A673 (cell line): ENCODE measurements around the gene PCDHGB5. TPM values are rescaled to one million over a fixed set of nuclear protein-coding genes. Genes with fewer than 3 reads are reported as not detected.

Experiments used
- BruUV-seq: library from RNA; stranded (reverse); fragments of 400-500 nt; replicated peaks from 2 replicates; lab custom pipeline; 2021; lab: Mats Ljungman, UMichigan
- CTCF ChIA-PET: fragments of 300-600 bp; sonication (Branson Sonifier 250); formaldehyde crosslinking; loops from one replicate; lab custom pipeline; 2022; ENCODE audit warnings: antibody characterized with exemption; lab: Charles Lee
- POLR2A ChIA-PET: fragments of 300-600 bp; sonication (Branson Sonifier 250); formaldehyde crosslinking; loops from one replicate; lab custom pipeline; 2022; ENCODE audit warnings: antibody characterized with exemption; ENCODE audit not compliant: low non-redundant PET; lab: Charles Lee
- DNase-seq: peaks from one replicate; pipeline ENCODE4 v3.0.0-alpha.2; 2015; ENCODE audit warnings: low spot score
- H3K27ac ChIP-seq: fragments of 200-600 bp; sonication (generic); 2 replicates; pipeline ENCODE4 v1.5.1; 2016; ENCODE audit warnings: mixed run types, low read depth, mild to moderate bottlenecking, mixed read lengths, antibody characterized with exemption, low read length; ENCODE audit not compliant: poor library complexity, severe bottlenecking
- H3K27me3 ChIP-seq: fragments of 200-600 bp; sonication (generic); replicated peaks from 2 replicates; pipeline ENCODE4 v1.6.1; 2017; ENCODE audit warnings: mixed run types, low read depth, mild to moderate bottlenecking, mixed read lengths, antibody characterized with exemption, low read length; ENCODE audit not compliant: insufficient read depth, poor library complexity
- H3K36me3 ChIP-seq: fragments of 200-600 bp; sonication (generic); 2 replicates; pipeline ENCODE4 v1.6.1; 2016; ENCODE audit warnings: mixed run types, mild to moderate bottlenecking, mixed read lengths, antibody characterized with exemption, low read length; ENCODE audit not compliant: insufficient read depth, poor library complexity, severe bottlenecking
- H3K4me1 ChIP-seq: fragments of 200-600 bp; sonication (generic); 2 replicates; pipeline ENCODE4 v1.6.1; 2017; ENCODE audit warnings: mixed run types, mild to moderate bottlenecking, mixed read lengths, antibody characterized with exemption, low read length; ENCODE audit not compliant: insufficient read depth, poor library complexity, severe bottlenecking
- H3K4me3 ChIP-seq: fragments of 200-600 bp; sonication (generic); 2 replicates; pipeline ENCODE4 v1.5.1; 2016; ENCODE audit warnings: low read depth, mixed run types, mild to moderate bottlenecking, mixed read lengths, low read length; ENCODE audit not compliant: poor library complexity, severe bottlenecking
- H3K9me3 ChIP-seq: fragments of 200-600 bp; sonication (generic); 2 replicates; pipeline ENCODE4 v1.6.1; 2016; ENCODE audit warnings: mixed run types, low read depth, mild to moderate bottlenecking, mixed read lengths, antibody characterized with exemption, low read length; ENCODE audit not compliant: poor library complexity, severe bottlenecking
- CTCF ChIP-seq: fragments of 300-800, 200-600 bp; sonication (generic); conservative IDR thresholded peaks from 2 replicates; pipeline ENCODE4 v1.5.1; 2017; ENCODE audit warnings: low read depth, mild to moderate bottlenecking, antibody characterized with exemption, low read length, moderate library complexity, mixed read lengths
- EZH2 ChIP-seq: fragments of 200-600 bp; sonication (generic); IDR thresholded peaks from 2 replicates; pipeline ENCODE4 v1.6.1; 2017; ENCODE audit warnings: borderline replicate concordance, low read depth, mild to moderate bottlenecking, mixed read lengths, antibody characterized with exemption, low read length; ENCODE audit not compliant: poor library complexity, severe bottlenecking
- intact Hi-C: fragments of 100-400 bp; cut with micrococcal nuclease; formaldehyde crosslinking; loops from one replicate; pipeline ENCODE4 v1.10.0; 2022; ENCODE audit not compliant: unreplicated experiment
- total RNA-seq: library from RNA; stranded (reverse); gene quantifications from 2 replicates; pipeline ENCODE4 v1.2.3, GENCODE V29; 2021

The PCDHGB5 gene
- total RNA-seq, 1 experiment from 2014 or later, result 43.3 TPM

DNA sequence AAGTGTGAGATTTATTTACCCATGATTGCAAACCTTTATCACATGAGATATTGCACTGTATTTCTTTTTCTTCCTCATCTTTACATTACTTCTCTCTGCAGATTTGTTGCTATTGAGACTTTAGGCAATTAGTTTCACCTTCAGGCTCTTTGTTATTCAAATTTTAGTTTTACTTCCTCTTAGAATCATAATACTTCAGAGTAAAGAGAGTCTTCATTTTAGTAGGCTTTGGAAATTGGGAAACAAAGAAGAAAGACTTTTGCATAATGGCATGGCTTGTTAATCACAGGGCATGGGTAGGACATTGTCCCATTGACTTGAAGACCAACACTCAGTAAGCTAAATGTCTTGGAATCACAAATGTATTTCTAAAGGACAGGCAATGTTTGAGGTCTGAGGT is 35.0 kb upstream of the PCDHGB5 start:
- CTCF ChIA-PET, result no interaction called here
- H3K4me3 ChIP-seq, result no peak overlapping the region
- H3K4me1 ChIP-seq, result no peaks in the 10 kb centered on the region
- TF ChIP-seq EZH2 (no peak), CTCF (no peak)
- BruUV-seq, result no TSS peak
- intact Hi-C loops, result no loop called here
- H3K27me3 ChIP-seq, result no peaks in the 10 kb centered on the region
- DNase-seq, result no peak
- no peaks in the 10 kb centered on the region for H3K36me3 ChIP-seq
- POLR2A ChIA-PET, result no interaction called here
- peaks cover 53% of the 10 kb centered on the region for H3K9me3 ChIP-seq
- H3K27ac ChIP-seq, result no peak overlapping the region

- no TSS peak for BruUV-seq
- intact Hi-C loops, result no loop called here
- Histone ChIP-seq H3K27me3 (no peaks in the 10 kb centered on the region), H3K36me3 (no peaks in the 10 kb centered on the region), H3K9me3 (peaks cover 50% of the 10 kb centered on the region), H3K4me1 (no peaks in the 10 kb centered on the region), H3K4me3 (no peak within 1 kb of the TSS), H3K27ac (no peak within 1 kb of the TSS)
- ChIA-PET POLR2A (no interaction called here), CTCF (no interaction called here)
- TF ChIP-seq CTCF, result 0 out of 2 replicates have a peak, but pooled peaks have one; percentile 15
- TF ChIP-seq EZH2, result no peak
- DNase-seq, result no peak
Observed at GRCh38 chr5:141363952-141364660, 33.6 kb upstream of the PCDHGB5 start, which contains the start of gene PCDHGA5. PCDHGA5 (plus strand) TSS chr5:141364162; CDS start chr5:141364331, 169 bp downstream.

DNA sequence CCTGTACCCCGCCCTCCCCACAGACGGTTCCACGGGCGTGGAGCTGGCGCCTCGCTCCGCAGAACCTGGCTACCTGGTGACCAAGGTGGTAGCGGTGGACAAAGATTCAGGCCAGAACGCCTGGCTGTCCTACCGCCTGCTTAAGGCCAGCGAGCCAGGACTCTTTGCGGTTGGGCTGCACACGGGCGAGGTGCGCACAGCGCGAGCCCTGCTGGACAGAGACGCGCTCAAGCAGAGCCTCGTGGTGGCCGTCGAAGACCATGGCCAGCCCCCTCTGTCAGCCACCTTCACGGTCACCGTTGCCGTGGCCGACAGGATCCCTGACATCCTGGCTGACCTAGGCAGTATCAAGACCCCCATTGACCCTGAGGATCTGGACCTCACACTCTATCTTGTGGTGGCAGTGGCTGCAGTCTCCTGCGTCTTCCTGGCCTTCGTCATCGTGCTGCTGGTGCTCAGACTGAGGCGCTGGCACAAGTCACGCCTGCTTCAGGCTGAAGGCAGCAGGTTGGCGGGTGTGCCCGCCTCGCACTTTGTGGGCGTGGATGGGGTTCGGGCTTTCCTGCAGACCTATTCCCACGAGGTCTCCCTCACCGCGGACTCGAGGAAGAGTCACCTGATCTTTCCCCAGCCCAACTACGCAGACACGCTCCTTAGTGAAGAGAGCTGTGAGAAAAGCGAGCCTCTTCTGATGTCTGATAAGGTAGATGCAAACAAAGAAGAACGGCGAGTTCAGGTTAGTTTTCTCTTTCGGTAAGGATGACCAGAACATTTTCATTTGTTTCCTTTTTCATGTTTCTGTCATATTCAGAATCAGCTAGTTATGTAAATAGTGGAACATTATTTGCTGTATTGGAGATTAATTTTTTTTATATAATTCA is 31.5 kb upstream of the PCDHGB5 start:
- intact Hi-C loops, result no loop called here
- Histone ChIP-seq H3K9me3 (peaks cover 47% of the 10 kb centered on the region), H3K4me1 (no peaks in the 10 kb centered on the region), H3K27me3 (no peaks in the 10 kb centered on the region), H3K4me3 (no peak overlapping the region), H3K36me3 (no peaks in the 10 kb centered on the region), H3K27ac (no peak overlapping the region)
- no peak for TF ChIP-seq EZH2
- TF ChIP-seq CTCF, result no peak
- CTCF ChIA-PET, result no interaction called here
- POLR2A ChIA-PET, result no interaction called here
- DNase-seq, result no peak
- no TSS peak for BruUV-seq
